Stomach (tissue), 9 donors: ENCODE data around the gene ZNF219. TPM values are rescaled to one million over a fixed set of nuclear protein-coding genes. Genes with fewer than 3 reads are reported as not detected.
"Not testable (repeated sequence)": the region's sequence is repeated elsewhere in the genome, so short reads cannot be mapped to it uniquely, and the experiment has no call there.

Experiments
- DNase-seq, 2 donors: peaks; one replicate each; pipeline versions ENCODE4 v3.0.0 to v3.0.0-alpha.2; 2013 to 2019
- H3K27ac ChIP-seq, 5 donors: fragments of 200-600 bp in 4 of 5; sonication (generic) in 4 of 5; one replicate each; pipeline ENCODE4 v1.5.1; 2013 to 2019; ENCODE audit warnings: mild to moderate bottlenecking in 1 of 5, moderate library complexity in 1 of 5
- H3K27me3 ChIP-seq, 3 donors: fragments of 200-600 bp; sonication (generic); one replicate each; pipeline ENCODE4 v1.5.1; 2017 to 2019; ENCODE audit warnings: mixed run types in 1 of 3
- H3K36me3 ChIP-seq, 4 donors: fragments of 200-600 bp; sonication (generic); 1 replicate in 3 of 4; 2 replicates in 1 of 4; pipeline ENCODE4 v1.5.1; 2016 to 2019
- H3K4me1 ChIP-seq, 4 donors: fragments of 200-600 bp; sonication (generic); one replicate each; pipeline ENCODE4 v1.5.1; 2016 to 2019
- H3K4me3 ChIP-seq, 4 donors: fragments of 200-600 bp; sonication (generic) in 3 of 4; one replicate each; pipeline ENCODE4 v1.5.1; 2016 to 2019; ENCODE audit warnings: mild to moderate bottlenecking in 1 of 4
- H3K9me3 ChIP-seq, 4 donors: fragments of 200-600 bp; sonication (generic); one replicate each; pipeline ENCODE4 v1.5.1; 2016 to 2019
- CTCF ChIP-seq, 7 experiments: fragments of 450-650 bp in 4 of 7; fragments of 200-600 bp in 3 of 7; sonication (generic) in 3 of 7; IDR thresholded peaks; one replicate each; pipeline ENCODE4 v1.5.1; 2016 to 2019; ENCODE audit warnings: antibody characterized with exemption in 7 of 7, control low read depth in 2 of 7, mild to moderate bottlenecking in 1 of 7
- EP300 ChIP-seq: sonication (generic); formaldehyde crosslinking; IDR thresholded peaks from one replicate; pipeline ENCODE4 v1.6.1; 2017; ENCODE audit warnings: antibody characterized with exemption
- POLR2A ChIP-seq, 4 donors: fragments of 450-650 bp; IDR thresholded peaks; one replicate each; pipeline ENCODE4 v1.6.1; 2016; ENCODE audit warnings: antibody characterized with exemption in 4 of 4, control low read depth in 2 of 4, mild to moderate bottlenecking in 1 of 4, moderate library complexity in 1 of 4
- POLR2AphosphoS5 ChIP-seq, 3 donors: sonication (generic); formaldehyde crosslinking; IDR thresholded peaks; one replicate each; pipeline ENCODE4 v1.6.1; 2016; ENCODE audit warnings: antibody characterized with exemption in 3 of 3
- WGBS, 5 donors: extraction: QIAGEN DNeasy Blood & Tissue Kit in 3 of 5; methylation state at CpG; one replicate each; pipeline versions ENCODE4 v1.1.5 to v1.1.7; 2013 to 2018; 5-methylcytosine and 5-hydroxymethylcytosine counted together
- intact Hi-C: fragments of 100-400 bp; cut with DNase I; formaldehyde crosslinking; loops from one replicate; pipeline ENCODE4 v1.15.1; 2023; ENCODE audit warnings: low total_unique reads
- polyA plus RNA-seq, 3 donors: library from polyadenylated mRNA; stranded (reverse); fragments of 200-250 nt; gene quantifications; one replicate each; pipeline ENCODE4 v1.2.3, GENCODE V29; 2013
- small RNA-seq, 4 donors: library from RNA; depleted of rRNA; stranded (forward); fragments of <200 nt; gene quantifications; one replicate each; pipeline ENCODE3, GENCODE V24; 2016
- total RNA-seq, 5 donors: library from RNA; depleted of rRNA; stranded (reverse); fragments of >200 nt; gene quantifications; one replicate each; pipeline versions ENCODE4 v1.1.0 to v1.2.3, GENCODE V29; 2014 to 2016
- donor health status: healthy with polysubstance abuse.
- donor health status: Bipolar disorder and iron deficiency.
- donor health status: healthy.

Gene ZNF219
- total and polyA plus RNA-seq, 8 donors: 11.4 to 240 (median 25.2) TPM

DNA sequence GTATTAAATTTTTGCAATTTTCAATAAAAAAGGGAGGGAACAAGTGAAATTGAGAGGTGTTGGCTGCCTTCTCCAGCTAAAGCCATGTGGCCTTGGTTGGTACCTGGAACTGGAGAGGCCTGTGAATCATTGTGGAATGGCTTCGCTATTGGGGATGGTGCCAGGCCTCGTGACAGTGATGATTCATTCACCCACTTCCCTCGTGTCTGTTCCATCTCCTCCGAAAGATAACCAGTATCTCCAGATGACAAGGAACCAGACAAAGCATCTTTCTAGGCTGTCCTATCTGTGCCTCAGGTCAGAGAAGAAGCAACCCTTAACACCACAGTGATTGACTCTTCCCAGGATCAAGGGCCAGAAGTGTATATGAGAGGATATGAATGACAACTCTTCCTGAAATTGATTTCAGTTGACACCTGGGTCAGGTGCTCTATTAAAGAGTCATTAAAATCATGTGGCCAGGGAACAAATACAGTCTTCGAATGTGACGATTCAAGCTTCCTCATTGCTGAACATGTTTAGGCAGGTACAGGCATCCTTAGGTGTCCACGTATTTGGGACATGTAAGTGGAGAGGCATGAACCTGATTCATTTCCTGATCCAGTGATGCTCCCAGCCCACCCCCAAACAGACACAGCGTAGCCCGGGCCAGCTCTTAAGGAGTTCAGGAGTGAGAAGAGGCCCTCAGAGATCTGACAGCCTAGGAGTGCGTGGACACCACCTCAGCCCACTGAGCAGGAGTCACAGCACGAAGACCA lies 56.6 kb downstream of the ZNF219 start, which contains the start of gene RNASE7:
Gene RNASE7, plus strand, starts transcription at position 687 of the 758 bp plus-strand sequence. CDS start 631 bp downstream, outside the sequence.
- intact Hi-C loops: no loop called here

GRCh38 chr14:21040941-21041340 lies 57.5 kb downstream of the ZNF219 start:
- intact Hi-C loops, H3K36me3 ChIP-seq, H3K27ac ChIP-seq, DNase-seq, H3K9me3 ChIP-seq, H3K27me3 ChIP-seq, H3K4me3 ChIP-seq: not testable (repeated sequence)
- WGBS, 5 donors: 72 to 82% (median 75%) methylated on average over 3 of the region's 3 CpGs
- H3K4me1 ChIP-seq: peaks cover 20 to 37% (median 33%) of the 10 kb centered on the region in 4 donors

More for the DNA sequence above, 56.6 kb downstream of the ZNF219 start, which contains the start of gene RNASE7:
- H3K36me3 ChIP-seq: no peaks in the 10 kb centered on the region
- H3K4me1 ChIP-seq: peaks cover 20 to 37% (median 33%) of the 10 kb centered on the region in 4 donors
- TF ChIP-seq POLR2A (IDR thresholded peaks at IDR 0.05): no peak
- TF ChIP-seq POLR2AphosphoS5 (IDR thresholded peaks at IDR 0.05): no peak
- no peak for TF ChIP-seq CTCF (IDR thresholded peaks at IDR 0.05)
- TF ChIP-seq EP300: no peak
- no peaks in the 10 kb centered on the region for H3K9me3 ChIP-seq
- H3K27me3 ChIP-seq: no peaks in the 10 kb centered on the region
- no peak within 1 kb of the TSS for H3K27ac ChIP-seq
- no peak for DNase-seq
- WGBS, 5 donors: 70 to 84% (median 78%) methylated on average over 11 of the region's 11 CpGs
- no peak within 1 kb of the TSS for H3K4me3 ChIP-seq

DNA sequence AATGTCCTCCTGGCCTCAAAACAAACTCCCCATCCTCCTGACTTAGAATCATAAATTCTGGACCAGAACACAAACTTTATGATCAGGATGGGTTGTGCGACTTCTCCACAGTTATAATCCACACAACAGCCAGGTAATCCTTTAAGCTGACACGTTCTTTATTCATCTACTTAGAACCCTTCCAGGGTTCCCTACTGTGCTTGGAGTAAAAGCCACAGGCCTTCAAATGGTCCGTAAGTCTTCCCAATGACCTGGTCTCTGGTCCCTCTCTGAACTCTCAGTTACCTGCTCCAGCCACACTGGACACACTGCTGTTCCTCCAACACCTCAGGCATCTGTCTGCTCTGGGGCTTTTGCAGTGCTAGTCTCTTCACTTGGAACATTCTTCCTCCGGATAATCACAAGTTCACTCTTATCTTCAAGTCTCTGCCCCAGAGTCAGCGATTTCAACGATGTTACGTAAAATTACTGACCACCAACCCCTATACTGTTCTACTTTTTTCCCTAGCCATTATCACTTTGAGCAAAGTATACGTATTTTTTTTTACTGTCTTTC lies 58.0 kb downstream of the ZNF219 start:
- WGBS, 5 donors: 71 to 77% (median 72%) methylated on average over 8 of the region's 8 CpGs
- Histone ChIP-seq H3K9me3 (no peaks in the 10 kb centered on the region), H3K27me3 (no peaks in the 10 kb centered on the region), H3K4me3 (no peak overlapping the region), H3K27ac (peak overlapping the region in 1 of 5 donors; percentile 77), H3K4me1 (peaks cover 20 to 37% (median 33%) of the 10 kb centered on the region in 4 donors), H3K36me3 (no peaks in the 10 kb centered on the region)
- TF ChIP-seq EP300 (no peak), CTCF (IDR thresholded peaks at IDR 0.05) (peak in 1 of 7 experiments; percentile 2)
- intact Hi-C loops: no loop called here
- DNase-seq: no peak

Small RNAs within 50 kb of the gene (small RNA-seq; reads per million reads assigned to genes)
- gene RNU6-252P: 0 reads per million in 4 donors

Other genes with a start within 250 kb of the ZNF219 start
- gene RNASE3, start 207.3 kb downstream of the ZNF219 start, total RNA-seq: 1 to 10 TPM in 2 of 5 donors, not detected in 3; 1.3 to 1.4 TPM
- not detected for gene RNASE3, start 207.3 kb downstream of the ZNF219 start, polyA plus RNA-seq
- not detected for gene RNASE2, start 143.2 kb downstream of the ZNF219 start, total RNA-seq
- 1 to 10 TPM in 2 of 3 donors, under 1 TPM in 1; 1.00 to 1.3 (median 1.2) TPM for gene RNASE2, start 143.2 kb downstream of the ZNF219 start, polyA plus RNA-seq
- gene METTL17, start 108.7 kb downstream of the ZNF219 start, total RNA-seq: 100 to 1,000 TPM in 3 of 5 donors, 10 to 100 TPM in 2; 61.5 to 304 (median 107) TPM
- gene METTL17, start 108.7 kb downstream of the ZNF219 start, polyA plus RNA-seq: 10 to 100 TPM; 31.8 to 97.5 (median 38.0) TPM
- gene SLC39A2, start 99.4 kb downstream of the ZNF219 start, total RNA-seq: not detected
- 1 to 10 TPM in 1 of 3 donors, not detected in 2; 3.8 TPM for gene SLC39A2, start 99.4 kb downstream of the ZNF219 start, polyA plus RNA-seq
- 100 to 1,000 TPM in 3 of 5 donors, 10 to 100 TPM in 2; 61.3 to 418 (median 115) TPM for gene NDRG2, start 73.6 kb downstream of the ZNF219 start, total RNA-seq
- gene NDRG2, start 73.6 kb downstream of the ZNF219 start, polyA plus RNA-seq: 100 to 1,000 TPM in 1 of 3 donors, 10 to 100 TPM in 2; 92.1 to 194 (median 99.1) TPM
- gene TPPP2, start 68.4 kb downstream of the ZNF219 start, total RNA-seq: not detected
- gene TPPP2, start 68.4 kb downstream of the ZNF219 start, polyA plus RNA-seq: under 1 TPM in 1 of 3 donors, not detected in 2; 0.62 TPM
- under 1 TPM in 1 of 5 donors, not detected in 4; 0.18 TPM for gene RNASE13, start 63.8 kb downstream of the ZNF219 start, total RNA-seq
- not detected for gene RNASE13, start 63.8 kb downstream of the ZNF219 start, polyA plus RNA-seq
- 1 to 10 TPM in 1 of 5 donors, not detected in 4; 2.6 TPM for gene RNASE7, start 56.3 kb downstream of the ZNF219 start, total RNA-seq
- under 1 TPM in 1 of 3 donors, not detected in 2; 0.58 TPM for gene RNASE7, start 56.3 kb downstream of the ZNF219 start, polyA plus RNA-seq
- gene RNASE8, start 40.8 kb downstream of the ZNF219 start, total RNA-seq: not detected
- not detected for gene RNASE8, start 40.8 kb downstream of the ZNF219 start, polyA plus RNA-seq
- gene ARHGEF40, start 28.4 kb downstream of the ZNF219 start, total RNA-seq: 100 to 1,000 TPM in 1 of 5 donors, 10 to 100 TPM in 4; 31.9 to 171 (median 36.7) TPM
- 10 to 100 TPM; 11.0 to 18.9 (median 18.5) TPM for gene ARHGEF40, start 28.4 kb downstream of the ZNF219 start, polyA plus RNA-seq
- gene TMEM253, start 2.4 kb upstream of the ZNF219 start, total RNA-seq: 1 to 10 TPM in 2 of 5 donors, under 1 TPM in 1, not detected in 2; 0.43 to 8.1 (median 1.1) TPM
- 1 to 10 TPM in 2 of 3 donors, under 1 TPM in 1; 0.56 to 1.7 (median 1.1) TPM for gene TMEM253, start 2.4 kb upstream of the ZNF219 start, polyA plus RNA-seq
- gene OR5AU1, start 57.4 kb upstream of the ZNF219 start, total RNA-seq: under 1 TPM in 1 of 5 donors, not detected in 4; under 0.01 TPM
- gene OR5AU1, start 57.4 kb upstream of the ZNF219 start, polyA plus RNA-seq: not detected
- gene HNRNPC, start 170.8 kb upstream of the ZNF219 start, total RNA-seq: 100 to 1,000 TPM; 110 to 503 (median 282) TPM
- gene HNRNPC, start 170.8 kb upstream of the ZNF219 start, polyA plus RNA-seq: 100 to 1,000 TPM; 396 to 516 (median 409) TPM
- gene RPGRIP1, start 181.4 kb upstream of the ZNF219 start, total RNA-seq: under 1 TPM in 2 of 5 donors, not detected in 3; 0.29 to 0.58 TPM
- gene RPGRIP1, start 181.4 kb upstream of the ZNF219 start, polyA plus RNA-seq: under 1 TPM in 2 of 3 donors, not detected in 1; 0.19 to 0.28 TPM